ENCODE measurements around the gene MICU1. TPM values are rescaled to one million over a fixed set of nuclear protein-coding genes. Genes with fewer than 3 reads are reported as not detected.

MICU1 gene
- total RNA-seq, 1 experiment from 2014 or later: 25.5 TPM

DNA sequence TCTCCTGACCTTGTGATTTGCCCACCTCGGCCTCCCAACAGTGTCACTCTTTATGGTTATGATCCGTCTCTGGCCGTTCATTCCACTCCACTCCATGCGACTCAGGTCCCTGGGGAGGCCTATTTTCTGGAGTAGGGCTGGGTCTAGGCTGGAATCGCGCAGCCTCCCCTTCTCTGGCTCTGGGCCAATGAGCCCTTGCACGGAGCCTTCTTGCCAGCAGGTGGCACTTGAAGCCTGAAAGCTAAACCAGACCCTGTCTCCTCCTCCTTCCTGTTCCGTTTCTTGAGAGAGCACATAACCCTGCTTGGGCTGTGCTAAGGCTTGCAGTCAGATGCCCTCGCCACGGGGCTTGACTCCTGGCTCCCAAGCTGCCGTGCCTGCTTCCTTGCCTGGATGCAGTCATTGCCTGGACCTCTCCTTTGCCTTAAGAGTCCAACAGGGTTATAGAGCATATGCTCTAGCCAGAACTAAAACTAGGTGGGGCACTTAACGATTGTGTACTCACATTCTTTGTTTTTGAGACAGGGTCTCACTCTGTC lies 261.6 kb downstream of the MICU1 start:
- BruUV-seq (replicated peaks): no TSS peak

DNA sequence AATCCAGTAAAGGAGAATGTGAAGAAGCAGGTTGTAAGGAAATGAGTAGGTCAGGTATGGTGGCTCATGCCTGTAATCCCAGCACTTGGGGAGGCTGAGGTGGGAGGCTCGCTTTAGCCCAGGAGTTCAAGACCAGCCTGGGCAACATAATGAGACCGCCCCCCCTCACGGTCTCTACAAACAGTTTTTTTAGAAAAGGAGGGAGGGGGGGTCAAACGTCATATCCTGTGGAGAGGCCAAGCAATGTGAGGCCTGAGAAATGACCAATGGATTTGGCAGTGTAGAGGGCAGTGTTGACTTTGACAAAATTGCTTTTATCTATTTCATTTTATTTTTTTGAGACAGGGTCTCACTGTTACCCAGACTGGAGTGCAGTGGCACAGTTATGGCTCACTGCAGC lies 268.9 kb downstream of the MICU1 start:
- Mint-ChIP-seq H3K27me3 (ENCODE audit: insufficient read depth, unreplicated experiment) (no peaks in the 10 kb centered on the region), H3K9me3 (ENCODE audit: unreplicated experiment) (no peaks in the 10 kb centered on the region), H3K36me3 (ENCODE audit: insufficient read depth, unreplicated experiment) (no peaks in the 10 kb centered on the region), H3K4me3 (ENCODE audit: unreplicated experiment) (no peak overlapping the region), H3K27ac (ENCODE audit: low read depth, unreplicated experiment) (no peak overlapping the region), H3K4me1 (ENCODE audit: insufficient read depth, unreplicated experiment) (peaks cover 22% of the 10 kb centered on the region)
- POLR2A ChIA-PET: no interaction called here
- BruUV-seq (replicated peaks): no TSS peak
- DNase-seq (ENCODE audit: unreplicated experiment): no peak
- CTCF ChIA-PET: interaction anchor here (0.7 kb wide), 1 partner anchor 64 kb away, joined by 4 read pairs; no protein-coding TSS in a partner anchor
- intact Hi-C loops (cut with micrococcal nuclease): no loop called here
- TF ChIP-seq, protein P1, sequence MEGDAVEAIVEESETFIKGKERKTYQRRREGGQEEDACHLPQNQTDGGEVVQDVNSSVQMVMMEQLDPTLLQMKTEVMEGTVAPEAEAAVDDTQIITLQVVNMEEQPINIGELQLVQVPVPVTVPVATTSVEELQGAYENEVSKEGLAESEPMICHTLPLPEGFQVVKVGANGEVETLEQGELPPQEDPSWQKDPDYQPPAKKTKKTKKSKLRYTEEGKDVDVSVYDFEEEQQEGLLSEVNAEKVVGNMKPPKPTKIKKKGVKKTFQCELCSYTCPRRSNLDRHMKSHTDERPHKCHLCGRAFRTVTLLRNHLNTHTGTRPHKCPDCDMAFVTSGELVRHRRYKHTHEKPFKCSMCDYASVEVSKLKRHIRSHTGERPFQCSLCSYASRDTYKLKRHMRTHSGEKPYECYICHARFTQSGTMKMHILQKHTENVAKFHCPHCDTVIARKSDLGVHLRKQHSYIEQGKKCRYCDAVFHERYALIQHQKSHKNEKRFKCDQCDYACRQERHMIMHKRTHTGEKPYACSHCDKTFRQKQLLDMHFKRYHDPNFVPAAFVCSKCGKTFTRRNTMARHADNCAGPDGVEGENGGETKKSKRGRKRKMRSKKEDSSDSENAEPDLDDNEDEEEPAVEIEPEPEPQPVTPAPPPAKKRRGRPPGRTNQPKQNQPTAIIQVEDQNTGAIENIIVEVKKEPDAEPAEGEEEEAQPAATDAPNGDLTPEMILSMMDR (IDR thresholded peaks at IDR 0.05; ENCODE audit: unreplicated experiment): no peak

More for the DNA sequence above, 261.6 kb downstream of the MICU1 start:
- Mint-ChIP-seq H3K27me3 (ENCODE audit: insufficient read depth, unreplicated experiment) (no peaks in the 10 kb centered on the region), H3K4me1 (ENCODE audit: insufficient read depth, unreplicated experiment) (peaks cover 7% of the 10 kb centered on the region), H3K4me3 (ENCODE audit: unreplicated experiment) (peak overlapping the region; percentile 45), H3K36me3 (ENCODE audit: insufficient read depth, unreplicated experiment) (peaks cover 36% of the 10 kb centered on the region), H3K9me3 (ENCODE audit: unreplicated experiment) (no peaks in the 10 kb centered on the region), H3K27ac (ENCODE audit: low read depth, unreplicated experiment) (no peak overlapping the region)
- peak; percentile 94 for DNase-seq (ENCODE audit: unreplicated experiment)
- POLR2A ChIA-PET: interaction anchor here (0.6 to 3.3 kb wide), 8 partner anchors 10 to 697 kb away, joined by 3 to 20 read pairs (median 4); partner anchors contain the start of genes DNAJB12 and MCU
- CTCF ChIA-PET: interaction anchor here (0.5 to 6.8 kb wide), 30 partner anchors 9 to 738 kb away, joined by 3 to 77 read pairs (median 3); partner anchors contain the start of genes DNAJB12 and MCU
- TF ChIP-seq, protein P1 (IDR thresholded peaks at IDR 0.05; ENCODE audit: unreplicated experiment): peak; percentile 91
- intact Hi-C loops (cut with micrococcal nuclease): loop anchor here (1.0 to 2.0 kb wide), 4 partner anchors 204 to 697 kb away; partner anchors contain the start of gene MCU

DNA sequence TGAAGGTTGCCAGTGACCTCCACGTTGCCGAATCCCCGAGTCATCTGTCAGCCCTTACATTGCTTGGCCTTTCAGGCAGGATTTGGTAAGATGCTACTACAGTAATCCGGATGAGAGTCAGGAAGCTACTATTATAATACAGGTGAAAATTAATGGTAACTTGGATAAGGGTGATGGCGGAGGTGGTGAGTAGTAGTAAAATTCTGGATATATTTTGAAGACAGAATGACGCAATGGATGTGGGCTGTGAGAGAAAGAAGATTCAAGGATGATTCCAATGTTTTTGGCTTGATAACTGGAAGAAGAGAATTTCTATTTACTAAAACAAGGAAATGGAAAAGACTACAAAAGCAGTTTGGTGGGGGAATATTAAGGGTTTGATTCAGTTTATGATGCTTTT lies 269.8 kb downstream of the MICU1 start:
- Mint-ChIP-seq H3K4me3 (ENCODE audit: unreplicated experiment) (no peak overlapping the region), H3K9me3 (ENCODE audit: unreplicated experiment) (no peaks in the 10 kb centered on the region), H3K4me1 (ENCODE audit: insufficient read depth, unreplicated experiment) (peaks cover 31% of the 10 kb centered on the region), H3K27me3 (ENCODE audit: insufficient read depth, unreplicated experiment) (no peaks in the 10 kb centered on the region), H3K36me3 (ENCODE audit: insufficient read depth, unreplicated experiment) (no peaks in the 10 kb centered on the region), H3K27ac (ENCODE audit: low read depth, unreplicated experiment) (no peak overlapping the region)
- POLR2A ChIA-PET: no interaction called here
- intact Hi-C loops (cut with micrococcal nuclease): no loop called here
- CTCF ChIA-PET: interaction anchor here (0.6 kb wide), 2 partner anchors 385 to 520 kb away, joined by 3 to 6 read pairs; no protein-coding TSS in a partner anchor
- BruUV-seq (replicated peaks): no TSS peak
- DNase-seq (ENCODE audit: unreplicated experiment): no peak
- TF ChIP-seq, protein P1 (IDR thresholded peaks at IDR 0.05; ENCODE audit: unreplicated experiment): no peak

DNA sequence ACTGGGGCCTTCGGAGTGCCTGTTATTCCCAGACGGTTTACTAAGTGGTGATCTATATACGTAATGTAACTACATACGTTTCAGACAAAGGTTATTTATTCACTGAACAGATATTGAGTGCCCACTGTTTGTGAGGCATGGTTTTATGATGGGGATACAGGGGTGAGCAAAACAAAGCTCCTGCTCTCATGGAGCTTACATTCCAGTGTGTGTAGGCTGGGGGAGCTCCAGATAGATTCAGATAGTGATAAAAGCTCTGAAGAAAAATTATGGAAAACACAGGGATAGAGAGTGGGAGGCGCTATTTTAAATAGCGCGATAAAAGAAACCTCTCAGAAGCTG lies 270.7 kb downstream of the MICU1 start:
- Mint-ChIP-seq H3K36me3 (ENCODE audit: insufficient read depth, unreplicated experiment) (peaks cover 9% of the 10 kb centered on the region), H3K27ac (ENCODE audit: low read depth, unreplicated experiment) (peak overlapping the region; percentile 86), H3K9me3 (ENCODE audit: unreplicated experiment) (no peaks in the 10 kb centered on the region), H3K27me3 (ENCODE audit: insufficient read depth, unreplicated experiment) (no peaks in the 10 kb centered on the region), H3K4me3 (ENCODE audit: unreplicated experiment) (peak overlapping the region; percentile 80), H3K4me1 (ENCODE audit: insufficient read depth, unreplicated experiment) (peaks cover 32% of the 10 kb centered on the region)
- intact Hi-C loops (cut with micrococcal nuclease): no loop called here
- BruUV-seq (replicated peaks): TSS peak; percentile 70
- ChIA-PET CTCF (interaction anchor here (0.5 to 1.4 kb wide), 2 partner anchors 9 to 355 kb away, joined by 3 to 7 read pairs; no protein-coding TSS in a partner anchor), POLR2A (interaction anchor here (0.6 to 2.8 kb wide), 11 partner anchors 8 to 1027 kb away, joined by 3 to 20 read pairs (median 3); partner anchors contain the start of gene P4HA1)
- TF ChIP-seq, protein P1 (IDR thresholded peaks at IDR 0.05; ENCODE audit: unreplicated experiment): no peak
- no peak for DNase-seq (ENCODE audit: unreplicated experiment)

Measured in MCF 10A (cell line).